ENCODE data around the gene C11orf97.

- TF ChIP-seq CTCF (IDR thresholded peaks at IDR 0.05; ENCODE audit: low read depth, low read length, poor library complexity, severe bottlenecking) (no peak), EZH2phosphoT487 (IDR thresholded peaks at IDR 0.05; ENCODE audit: borderline replicate concordance, low read length) (no peak)
Observed at GRCh38 chr11:94493281-94494125, 18.8 kb upstream of the C11orf97 start, which contains the start of the genes ANKRD49 and MRE11.
